GM21737 (cell line): ENCODE data around the gene S100A12.
"Not testable (repeated sequence)": the region's sequence is repeated elsewhere in the genome, so short reads cannot be mapped to it uniquely, and the experiment has no call there.

Source experiments
- ATAC-seq: cut with Tn5 transposase; IDR thresholded peaks from one replicate; pipeline ENCODE4 v1.9.1; 2021; ENCODE audit warnings: mild to moderate bottlenecking, moderate library complexity; ENCODE audit not compliant: unreplicated experiment

S100A12 gene

GRCh38 chr1:153354515-153355193 is 20.8 kb downstream of the S100A12 start:
- no peak for ATAC-seq

GRCh38 chr1:153353226-153353947 is 22.0 kb downstream of the S100A12 start:
- no peak for ATAC-seq

GRCh38 chr1:153352523-153352922 is 22.9 kb downstream of the S100A12 start:
- ATAC-seq: no peak

- no peak for ATAC-seq
Measured at GRCh38 chr1:153350321-153350957, 25.0 kb downstream of the S100A12 start.

GRCh38 chr1:153349363-153350320 is 25.8 kb downstream of the S100A12 start:
- ATAC-seq: no peak

GRCh38 chr1:153348511-153349362 is 26.7 kb downstream of the S100A12 start, which contains the start of gene PGLYRP4:
Gene PGLYRP4 (minus strand): TSS chr1:153348841. CDS start chr1:153347932, 909 bp downstream.
- no peak for ATAC-seq

- no peak for ATAC-seq
Measured at GRCh38 chr1:153347856-153348255, 27.6 kb downstream of the S100A12 start.

- ATAC-seq: not testable (repeated sequence)
Measured at GRCh38 chr1:153347049-153347448, 28.4 kb downstream of the S100A12 start.

- no peak for ATAC-seq
Measured at GRCh38 chr1:153346077-153346723, 29.2 kb downstream of the S100A12 start.

- ATAC-seq: peak; percentile 41
Measured at GRCh38 chr1:153345187-153346076, 30.0 kb downstream of the S100A12 start.

- ATAC-seq: no peak
Measured at GRCh38 chr1:153344718-153345025, 30.7 kb downstream of the S100A12 start.

- no peak for ATAC-seq
Measured at GRCh38 chr1:153343811-153344717, 31.4 kb downstream of the S100A12 start.

- ATAC-seq: no peak
Measured at GRCh38 chr1:153343040-153343681, 32.3 kb downstream of the S100A12 start.

GRCh38 chr1:153342178-153342577 is 33.2 kb downstream of the S100A12 start:
- no peak for ATAC-seq

GRCh38 chr1:153341431-153341934 is 33.9 kb downstream of the S100A12 start:
- no peak for ATAC-seq

- no peak for ATAC-seq
Measured at GRCh38 chr1:153340356-153340755, 35.1 kb downstream of the S100A12 start.

GRCh38 chr1:153339802-153340201 is 35.6 kb downstream of the S100A12 start:
- no peak for ATAC-seq
